B cell (primary cell): ENCODE data around the gene RASSF8.

Experiments used
- EZH2 ChIP-seq: IDR thresholded peaks from 2 replicates; pipeline ENCODE4 v1.6.1; 2012; ENCODE audit warnings: borderline replicate concordance, low read depth, mild to moderate bottlenecking, moderate library complexity, low read length; ENCODE audit not compliant: insufficient read depth, poor library complexity, severe bottlenecking
- TF ChIP-seq, protein P1 (sequence below): fragments of 200-600 bp; IDR thresholded peaks from one replicate; pipeline ENCODE4 v1.8.0; 2022; ENCODE audit warnings: antibody characterized with exemption, mild to moderate bottlenecking

DNA sequence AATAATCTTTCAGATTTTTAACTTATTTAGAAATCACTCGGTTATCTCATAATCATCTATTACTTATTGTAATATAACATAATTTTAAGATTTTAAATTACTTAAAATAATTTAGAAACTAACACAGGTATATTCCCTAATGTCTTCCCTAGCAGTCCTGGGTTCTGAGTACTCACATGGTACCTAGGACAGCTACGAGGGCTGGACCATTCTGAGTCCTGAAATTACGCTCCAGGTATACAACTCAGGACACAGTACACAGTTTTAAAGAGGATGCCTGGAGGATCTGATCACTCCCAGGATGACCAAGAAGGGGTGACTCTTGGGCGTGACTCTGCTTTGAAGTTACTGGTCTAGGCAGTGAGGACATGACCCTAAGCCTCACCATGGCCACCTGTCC, 9.1 kb upstream of the RASSF8 start:
- TF ChIP-seq, protein P1, sequence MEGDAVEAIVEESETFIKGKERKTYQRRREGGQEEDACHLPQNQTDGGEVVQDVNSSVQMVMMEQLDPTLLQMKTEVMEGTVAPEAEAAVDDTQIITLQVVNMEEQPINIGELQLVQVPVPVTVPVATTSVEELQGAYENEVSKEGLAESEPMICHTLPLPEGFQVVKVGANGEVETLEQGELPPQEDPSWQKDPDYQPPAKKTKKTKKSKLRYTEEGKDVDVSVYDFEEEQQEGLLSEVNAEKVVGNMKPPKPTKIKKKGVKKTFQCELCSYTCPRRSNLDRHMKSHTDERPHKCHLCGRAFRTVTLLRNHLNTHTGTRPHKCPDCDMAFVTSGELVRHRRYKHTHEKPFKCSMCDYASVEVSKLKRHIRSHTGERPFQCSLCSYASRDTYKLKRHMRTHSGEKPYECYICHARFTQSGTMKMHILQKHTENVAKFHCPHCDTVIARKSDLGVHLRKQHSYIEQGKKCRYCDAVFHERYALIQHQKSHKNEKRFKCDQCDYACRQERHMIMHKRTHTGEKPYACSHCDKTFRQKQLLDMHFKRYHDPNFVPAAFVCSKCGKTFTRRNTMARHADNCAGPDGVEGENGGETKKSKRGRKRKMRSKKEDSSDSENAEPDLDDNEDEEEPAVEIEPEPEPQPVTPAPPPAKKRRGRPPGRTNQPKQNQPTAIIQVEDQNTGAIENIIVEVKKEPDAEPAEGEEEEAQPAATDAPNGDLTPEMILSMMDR, result no peak
- TF ChIP-seq EZH2, result no peak
